K562 (cell line): ENCODE data around the gene UBFD1. TPM values are rescaled to one million over a fixed set of nuclear protein-coding genes. Genes with fewer than 3 reads are reported as not detected.

Experiments
- ASH1L ChIP-seq: fragments of 450-650 bp; IDR thresholded peaks from 2 replicates; pipeline ENCODE4 v1.6.1; 2018; ENCODE audit warnings: borderline replicate concordance, mild to moderate bottlenecking, low read depth; ENCODE audit not compliant: partially characterized antibody
- CREBBP ChIP-seq: IDR thresholded peaks from one replicate; pipeline ENCODE4 v1.6.1; 2012; ENCODE audit warnings: low read depth, mild to moderate bottlenecking, control low read depth, inconsistent platforms, low read length
- CSDE1 ChIP-seq, 2 experiments: fragments of 450-650 bp; IDR thresholded peaks; 2 replicates each; pipeline ENCODE4 v1.6.1; 2016; ENCODE audit warnings: mild to moderate bottlenecking in 1 of 2
- HDAC2 ChIP-seq: fragments of 450-650 bp; IDR thresholded peaks from 2 replicates; pipeline ENCODE4 v1.6.1; 2016; ENCODE audit warnings: mild to moderate bottlenecking
- KLF1 ChIP-seq: fragments of 450-650 bp; IDR thresholded peaks from 2 replicates; pipeline ENCODE4 v1.6.1; 2016; ENCODE audit warnings: missing genetic modification characterization, missing compliant biosample characterization
- NFATC3 ChIP-seq: fragments of 450-650 bp; IDR thresholded peaks from 2 replicates; pipeline ENCODE4 v1.6.1; 2017; ENCODE audit warnings: mild to moderate bottlenecking
- POLR2AphosphoS5 ChIP-seq: IDR thresholded peaks from 2 replicates; pipeline ENCODE4 v1.6.1; 2011; ENCODE audit warnings: mild to moderate bottlenecking, low read depth, low read length, moderate library complexity; ENCODE audit not compliant: control insufficient read depth, insufficient read depth
- PPARD ChIP-seq: fragments of 250-450 bp; sonication (Bioruptor Pico); IDR thresholded peaks from 2 replicates; pipeline ENCODE4 v1.8.0; 2022; ENCODE audit warnings: inconsistent platforms, mild to moderate bottlenecking, moderate library complexity
- TAF15 ChIP-seq: fragments of 200-400 bp; formaldehyde crosslinking; IDR thresholded peaks from 2 replicates; pipeline ENCODE4 v1.6.1; 2017; ENCODE audit warnings: mild to moderate bottlenecking, low read depth, low read length, moderate library complexity
- YBX1 ChIP-seq: fragments of 450-650 bp; IDR thresholded peaks from 2 replicates; pipeline ENCODE4 v1.7.1; 2016; ENCODE audit warnings: mild to moderate bottlenecking
- ZKSCAN3 ChIP-seq: fragments of 250-450 bp; sonication (Bioruptor Pico); IDR thresholded peaks from 2 replicates; pipeline ENCODE4 v1.4.0; 2020
- ZNF253 ChIP-seq: fragments of 250-450 bp; sonication (Bioruptor Pico); conservative IDR thresholded peaks from 2 replicates; pipeline ENCODE4 v1.6.1; 2021; ENCODE audit warnings: mild to moderate bottlenecking
- ZNF707 ChIP-seq: fragments of 250-450 bp; sonication (Bioruptor Pico); conservative IDR thresholded peaks from 2 replicates; pipeline ENCODE4 v1.8.0; 2022; ENCODE audit warnings: inconsistent platforms, mild to moderate bottlenecking, moderate library complexity
- polyA plus RNA-seq, 8 experiments: library from polyadenylated mRNA; depleted of rRNA in 4 of 8; stranded (reverse) in 5 of 8; unstranded in 3 of 8; fragments of >200 nt; fragmentation: Nextera tagmentation in 2 of 8; fragmentation: Illumina TruSeq in 1 of 8; extraction: Ambion mirVana in 2 of 8; extraction: Trizol in 1 of 8; gene quantifications; 2 replicates each; pipeline versions ENCODE4 v1.2.1 to v1.2.3, GENCODE V29; 2011 to 2014; ENCODE audit warnings: inconsistent platforms in 1 of 8, missing spikeins in 1 of 8
- total RNA-seq, 7 experiments: library from RNA; depleted of rRNA in 6 of 7; stranded (reverse); fragments of >200 nt in 6 of 7; fragmentation: Illumina TruSeq in 2 of 7; extraction: Trizol in 2 of 7; gene quantifications; 2 replicates each; pipeline versions ENCODE4 v1.2.1 to v1.2.3, GENCODE V29; 2011 to 2021; ENCODE audit warnings: low replicate concordance in 1 of 7
- TF ChIP-seq, protein P1 (sequence below): fragments of 250-450 bp; sonication (Bioruptor Pico); IDR thresholded peaks from 2 replicates; pipeline ENCODE4 v1.5.0; 2021
- TF ChIP-seq, protein P2 (sequence below): fragments of 250-450 bp; sonication (Bioruptor Pico); IDR thresholded peaks from 2 replicates; pipeline ENCODE4 v1.8.0; 2022; ENCODE audit warnings: moderate library complexity, mild to moderate bottlenecking, inconsistent platforms
- TF ChIP-seq, protein P3 (sequence below): fragments of 450-650 bp; formaldehyde crosslinking; IDR thresholded peaks from 2 replicates; pipeline ENCODE4 v1.4.0; 2020; ENCODE audit warnings: mild to moderate bottlenecking, moderate library complexity
- TF ChIP-seq, protein P4 (sequence below): fragments of 450-650 bp; IDR thresholded peaks from 2 replicates; pipeline ENCODE4 v1.7.1; 2018; ENCODE audit warnings: mild to moderate bottlenecking, low read depth; ENCODE audit not compliant: partially characterized antibody
- TF ChIP-seq, protein P5 (sequence below): fragments of 450-650 bp; IDR thresholded peaks from 2 replicates; pipeline ENCODE4 v1.6.1; 2016; ENCODE audit warnings: antibody characterized with exemption
- TF ChIP-seq, protein P6 (sequence below): fragments of 200-800 bp; sonication (Bioruptor generic); IDR thresholded peaks from 2 replicates; pipeline ENCODE4 v1.6.1; 2017; ENCODE audit warnings: missing genetic modification characterization, missing compliant biosample characterization

Gene UBFD1
- total and polyA plus RNA-seq, 9 of the 15 experiments (the other 6 are each of a cell fraction or from before 2014, with no cell fraction given) = 10.7 to 66.2 (median 34.0) TPM

DNA sequence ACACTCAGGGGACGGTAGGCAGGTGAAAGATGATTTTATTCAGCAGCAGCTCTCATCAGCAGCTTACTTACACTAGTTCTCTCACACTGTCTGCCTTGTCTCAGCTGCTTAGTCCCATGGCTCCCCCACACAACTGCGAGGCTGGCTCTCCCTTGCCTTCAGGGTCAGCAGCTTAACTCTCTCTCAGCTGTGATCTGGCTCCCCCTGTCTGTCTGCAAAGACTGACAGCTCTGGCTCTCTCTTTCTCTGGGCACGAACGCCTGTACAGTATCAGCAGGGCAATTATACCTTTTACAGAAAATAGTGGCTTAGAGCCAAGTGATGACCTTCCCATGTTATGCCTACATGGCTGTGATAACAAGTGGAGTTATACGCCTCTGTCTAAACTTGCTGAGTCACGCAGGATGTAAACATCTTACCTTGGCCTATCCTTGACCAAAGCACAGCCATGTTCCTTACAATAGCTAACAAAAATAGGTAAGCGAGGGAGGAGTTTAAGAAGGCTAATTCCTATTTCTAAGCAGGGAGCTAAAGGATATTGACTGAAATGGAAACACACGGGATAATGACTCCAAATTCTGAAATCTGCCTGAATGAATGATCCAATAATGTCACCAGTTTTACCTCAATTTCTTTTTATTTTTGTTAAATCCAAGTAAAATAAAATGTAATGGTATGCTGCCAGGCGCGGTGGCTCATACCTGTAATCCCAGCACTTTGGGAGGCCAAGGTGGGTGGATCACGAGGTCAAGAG lies 39.7 kb downstream of the UBFD1 start (continued):
- TF ChIP-seq, protein P1, sequence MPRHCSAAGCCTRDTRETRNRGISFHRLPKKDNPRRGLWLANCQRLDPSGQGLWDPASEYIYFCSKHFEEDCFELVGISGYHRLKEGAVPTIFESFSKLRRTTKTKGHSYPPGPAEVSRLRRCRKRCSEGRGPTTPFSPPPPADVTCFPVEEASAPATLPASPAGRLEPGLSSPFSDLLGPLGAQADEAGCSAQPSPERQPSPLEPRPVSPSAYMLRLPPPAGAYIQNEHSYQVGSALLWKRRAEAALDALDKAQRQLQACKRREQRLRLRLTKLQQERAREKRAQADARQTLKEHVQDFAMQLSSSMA = peak; percentile 38; the same call in 1 of the 2 replicates
- peak; percentile 84 for TF ChIP-seq KLF1 (tag)
- TF ChIP-seq, protein P2, sequence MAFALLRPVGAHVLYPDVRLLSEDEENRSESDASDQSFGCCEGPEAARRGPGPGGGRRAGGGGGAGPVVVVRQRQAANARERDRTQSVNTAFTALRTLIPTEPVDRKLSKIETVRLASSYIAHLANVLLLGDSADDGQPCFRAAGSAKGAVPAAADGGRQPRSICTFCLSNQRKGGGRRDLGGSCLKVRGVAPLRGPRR (CRISPR knock-in tag) = peak; percentile 98
- 0 out of 2 replicates have a peak, but pooled peaks have one; percentile 74 for TF ChIP-seq ZNF253 (CRISPR knock-in tag)
- TF ChIP-seq, protein P3, sequence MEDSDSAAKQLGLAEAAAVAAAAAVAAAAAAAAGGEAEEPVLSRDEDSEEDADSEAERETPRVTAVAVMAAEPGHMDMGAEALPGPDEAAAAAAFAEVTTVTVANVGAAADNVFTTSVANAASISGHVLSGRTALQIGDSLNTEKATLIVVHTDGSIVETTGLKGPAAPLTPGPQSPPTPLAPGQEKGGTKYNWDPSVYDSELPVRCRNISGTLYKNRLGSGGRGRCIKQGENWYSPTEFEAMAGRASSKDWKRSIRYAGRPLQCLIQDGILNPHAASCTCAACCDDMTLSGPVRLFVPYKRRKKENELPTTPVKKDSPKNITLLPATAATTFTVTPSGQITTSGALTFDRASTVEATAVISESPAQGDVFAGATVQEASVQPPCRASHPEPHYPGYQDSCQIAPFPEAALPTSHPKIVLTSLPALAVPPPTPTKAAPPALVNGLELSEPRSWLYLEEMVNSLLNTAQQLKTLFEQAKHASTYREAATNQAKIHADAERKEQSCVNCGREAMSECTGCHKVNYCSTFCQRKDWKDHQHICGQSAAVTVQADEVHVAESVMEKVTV = peak; percentile 86
- peak; percentile 95 for TF ChIP-seq PPARD (CRISPR knock-in tag)
- no peak for TF ChIP-seq CREBBP
- TF ChIP-seq, protein P4, sequence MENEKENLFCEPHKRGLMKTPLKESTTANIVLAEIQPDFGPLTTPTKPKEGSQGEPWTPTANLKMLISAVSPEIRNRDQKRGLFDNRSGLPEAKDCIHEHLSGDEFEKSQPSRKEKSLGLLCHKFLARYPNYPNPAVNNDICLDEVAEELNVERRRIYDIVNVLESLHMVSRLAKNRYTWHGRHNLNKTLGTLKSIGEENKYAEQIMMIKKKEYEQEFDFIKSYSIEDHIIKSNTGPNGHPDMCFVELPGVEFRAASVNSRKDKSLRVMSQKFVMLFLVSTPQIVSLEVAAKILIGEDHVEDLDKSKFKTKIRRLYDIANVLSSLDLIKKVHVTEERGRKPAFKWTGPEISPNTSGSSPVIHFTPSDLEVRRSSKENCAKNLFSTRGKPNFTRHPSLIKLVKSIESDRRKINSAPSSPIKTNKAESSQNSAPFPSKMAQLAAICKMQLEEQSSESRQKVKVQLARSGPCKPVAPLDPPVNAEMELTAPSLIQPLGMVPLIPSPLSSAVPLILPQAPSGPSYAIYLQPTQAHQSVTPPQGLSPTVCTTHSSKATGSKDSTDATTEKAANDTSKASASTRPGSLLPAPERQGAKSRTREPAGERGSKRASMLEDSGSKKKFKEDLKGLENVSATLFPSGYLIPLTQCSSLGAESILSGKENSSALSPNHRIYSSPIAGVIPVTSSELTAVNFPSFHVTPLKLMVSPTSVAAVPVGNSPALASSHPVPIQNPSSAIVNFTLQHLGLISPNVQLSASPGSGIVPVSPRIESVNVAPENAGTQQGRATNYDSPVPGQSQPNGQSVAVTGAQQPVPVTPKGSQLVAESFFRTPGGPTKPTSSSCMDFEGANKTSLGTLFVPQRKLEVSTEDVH = peak; percentile 84
- TF ChIP-seq, protein P5, sequence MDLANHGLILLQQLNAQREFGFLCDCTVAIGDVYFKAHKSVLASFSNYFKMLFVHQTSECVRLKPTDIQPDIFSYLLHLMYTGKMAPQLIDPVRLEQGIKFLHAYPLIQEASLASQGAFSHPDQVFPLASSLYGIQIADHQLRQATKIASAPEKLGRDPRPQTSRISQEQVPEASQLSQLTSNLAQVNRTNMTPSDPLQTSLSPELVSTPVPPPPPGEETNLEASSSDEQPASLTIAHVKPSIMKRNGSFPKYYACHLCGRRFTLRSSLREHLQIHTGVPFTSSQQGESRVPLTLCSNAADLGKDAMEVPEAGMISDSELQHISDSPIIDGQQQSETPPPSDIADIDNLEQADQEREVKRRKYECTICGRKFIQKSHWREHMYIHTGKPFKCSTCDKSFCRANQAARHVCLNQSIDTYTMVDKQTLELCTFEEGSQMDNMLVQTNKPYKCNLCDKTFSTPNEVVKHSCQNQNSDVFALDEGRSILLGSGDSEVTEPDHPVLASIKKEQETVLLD = peak; percentile 89; the same call in 1 of the 2 replicates
- TF ChIP-seq, protein P6, sequence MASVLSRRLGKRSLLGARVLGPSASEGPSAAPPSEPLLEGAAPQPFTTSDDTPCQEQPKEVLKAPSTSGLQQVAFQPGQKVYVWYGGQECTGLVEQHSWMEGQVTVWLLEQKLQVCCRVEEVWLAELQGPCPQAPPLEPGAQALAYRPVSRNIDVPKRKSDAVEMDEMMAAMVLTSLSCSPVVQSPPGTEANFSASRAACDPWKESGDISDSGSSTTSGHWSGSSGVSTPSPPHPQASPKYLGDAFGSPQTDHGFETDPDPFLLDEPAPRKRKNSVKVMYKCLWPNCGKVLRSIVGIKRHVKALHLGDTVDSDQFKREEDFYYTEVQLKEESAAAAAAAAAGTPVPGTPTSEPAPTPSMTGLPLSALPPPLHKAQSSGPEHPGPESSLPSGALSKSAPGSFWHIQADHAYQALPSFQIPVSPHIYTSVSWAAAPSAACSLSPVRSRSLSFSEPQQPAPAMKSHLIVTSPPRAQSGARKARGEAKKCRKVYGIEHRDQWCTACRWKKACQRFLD (CRISPR knock-in tag) = peak; percentile 100
- no peak for TF ChIP-seq YBX1
- TF ChIP-seq TAF15 = no peak
- TF ChIP-seq CSDE1 (IDR thresholded peaks at IDR 0.05) = no peak
- peak; percentile 51; the same call in 1 of the 2 replicates for TF ChIP-seq POLR2AphosphoS5
- no peak for TF ChIP-seq ASH1L
- TF ChIP-seq ZNF707 (CRISPR knock-in tag) = peak; percentile 92
- no peak for TF ChIP-seq NFATC3
- TF ChIP-seq HDAC2 = peak; percentile 96
- peak; percentile 88 for TF ChIP-seq ZKSCAN3 (CRISPR knock-in tag)
